ENCODE measurements around the gene SPACA5.

Gene SPACA5

GRCh38 chrX:48035891-48036290 lies 29.1 kb downstream of the SPACA5 start:
- no peak for TF ChIP-seq CTCF (IDR thresholded peaks at IDR 0.05; ENCODE audit: extremely low read depth, missing control alignments)
- no peak for DNase-seq (ENCODE audit: low spot score)

- no peak for TF ChIP-seq CTCF (IDR thresholded peaks at IDR 0.05; ENCODE audit: extremely low read depth, missing control alignments)
- no peak for DNase-seq (ENCODE audit: low spot score)
These were observed 36.3 kb downstream of the SPACA5 start for GRCh38 chrX:48043056-48043455.

GRCh38 chrX:48045410-48046311 lies 38.9 kb downstream of the SPACA5 start:
- no peak for DNase-seq (ENCODE audit: low spot score)
- TF ChIP-seq CTCF (IDR thresholded peaks at IDR 0.05; ENCODE audit: extremely low read depth, missing control alignments), result no peak

- no peak for TF ChIP-seq CTCF (IDR thresholded peaks at IDR 0.05; ENCODE audit: extremely low read depth, missing control alignments)
- DNase-seq (ENCODE audit: low spot score), result no peak
These were observed 40.1 kb downstream of the SPACA5 start for GRCh38 chrX:48046846-48047245.

GRCh38 chrX:48058621-48059295 lies 52.0 kb downstream of the SPACA5 start:
- TF ChIP-seq CTCF (IDR thresholded peaks at IDR 0.05; ENCODE audit: extremely low read depth, missing control alignments), result no peak
- no peak for DNase-seq (ENCODE audit: low spot score)

GRCh38 chrX:48059296-48059639 lies 52.5 kb downstream of the SPACA5 start:
- no peak for DNase-seq (ENCODE audit: low spot score)
- TF ChIP-seq CTCF (IDR thresholded peaks at IDR 0.05; ENCODE audit: extremely low read depth, missing control alignments), result no peak

All from GM20000 (cell line).